Fibroblast of the aortic adventitia (primary cell): ENCODE data around the gene DYNLT1. TPM values are rescaled to one million over a fixed set of nuclear protein-coding genes. Genes with fewer than 3 reads are reported as not detected.
A peak's percentile ranks its signal among the peaks of the same experiment; 100 is the strongest.
"Not testable (repeated sequence)": the region's sequence is repeated elsewhere in the genome, so short reads cannot be mapped to it uniquely, and the experiment has no call there.

Source experiments
- DNase-seq: peaks from one replicate; pipeline ENCODE4 v3.0.0-alpha.2; 2010; ENCODE audit warnings: low read depth
- H3K4me3 ChIP-seq: 2 replicates; pipeline ENCODE4 v1.5.1; 2011; ENCODE audit warnings: low read depth, mild to moderate bottlenecking, control low read depth, low read length, moderate library complexity
- total RNA-seq: library from RNA; depleted of rRNA; stranded (reverse); fragments of >200 nt; gene quantifications from 2 replicates; pipeline ENCODE4 v1.2.3, GENCODE V29; 2012; ENCODE audit warnings: low replicate concordance
- TF ChIP-seq, protein P1 (sequence below): IDR thresholded peaks from 2 replicates; pipeline ENCODE4 v1.5.1; 2011; ENCODE audit warnings: mild to moderate bottlenecking, low read length, control low read depth, inconsistent platforms; ENCODE audit not compliant: insufficient read depth

DYNLT1 gene
- total RNA-seq, 1 donor: 138 TPM

DNA sequence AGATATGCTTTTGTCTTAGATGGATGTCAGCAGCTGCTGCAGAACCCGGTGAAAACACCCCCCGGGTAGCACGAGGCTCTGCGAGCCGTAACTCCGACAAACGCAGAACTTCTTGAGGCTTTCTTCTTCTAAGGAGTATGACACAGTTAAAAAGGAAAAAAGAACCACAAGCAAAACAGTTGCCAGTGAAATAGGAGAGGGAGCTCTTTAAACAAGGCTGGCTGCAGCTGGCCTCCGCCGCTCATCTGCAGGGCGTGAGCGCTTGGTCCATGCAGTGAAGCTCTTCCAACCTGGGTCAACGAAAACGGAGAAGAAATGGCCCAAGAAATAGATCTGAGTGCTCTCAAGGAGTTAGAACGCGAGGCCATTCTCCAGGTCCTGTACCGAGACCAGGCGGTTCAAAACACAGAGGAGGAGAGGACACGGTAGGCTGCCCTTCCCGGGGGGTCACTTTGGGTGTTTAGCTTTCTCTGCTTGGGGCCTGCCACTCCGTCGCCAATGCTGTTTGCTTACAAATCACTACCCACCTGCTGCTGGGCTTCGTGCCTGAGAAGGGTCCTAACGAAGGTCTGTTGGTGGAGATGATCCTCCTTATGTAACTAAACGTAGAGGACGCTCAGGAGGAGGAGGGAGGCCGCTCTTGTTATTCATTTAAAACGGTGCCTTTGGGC lies 18.5 kb upstream of the DYNLT1 start:
- peak overlapping the region; percentile 28 for H3K4me3 ChIP-seq
- peak; percentile 88 for DNase-seq
- TF ChIP-seq, protein P1, sequence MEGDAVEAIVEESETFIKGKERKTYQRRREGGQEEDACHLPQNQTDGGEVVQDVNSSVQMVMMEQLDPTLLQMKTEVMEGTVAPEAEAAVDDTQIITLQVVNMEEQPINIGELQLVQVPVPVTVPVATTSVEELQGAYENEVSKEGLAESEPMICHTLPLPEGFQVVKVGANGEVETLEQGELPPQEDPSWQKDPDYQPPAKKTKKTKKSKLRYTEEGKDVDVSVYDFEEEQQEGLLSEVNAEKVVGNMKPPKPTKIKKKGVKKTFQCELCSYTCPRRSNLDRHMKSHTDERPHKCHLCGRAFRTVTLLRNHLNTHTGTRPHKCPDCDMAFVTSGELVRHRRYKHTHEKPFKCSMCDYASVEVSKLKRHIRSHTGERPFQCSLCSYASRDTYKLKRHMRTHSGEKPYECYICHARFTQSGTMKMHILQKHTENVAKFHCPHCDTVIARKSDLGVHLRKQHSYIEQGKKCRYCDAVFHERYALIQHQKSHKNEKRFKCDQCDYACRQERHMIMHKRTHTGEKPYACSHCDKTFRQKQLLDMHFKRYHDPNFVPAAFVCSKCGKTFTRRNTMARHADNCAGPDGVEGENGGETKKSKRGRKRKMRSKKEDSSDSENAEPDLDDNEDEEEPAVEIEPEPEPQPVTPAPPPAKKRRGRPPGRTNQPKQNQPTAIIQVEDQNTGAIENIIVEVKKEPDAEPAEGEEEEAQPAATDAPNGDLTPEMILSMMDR: no peak

DNA sequence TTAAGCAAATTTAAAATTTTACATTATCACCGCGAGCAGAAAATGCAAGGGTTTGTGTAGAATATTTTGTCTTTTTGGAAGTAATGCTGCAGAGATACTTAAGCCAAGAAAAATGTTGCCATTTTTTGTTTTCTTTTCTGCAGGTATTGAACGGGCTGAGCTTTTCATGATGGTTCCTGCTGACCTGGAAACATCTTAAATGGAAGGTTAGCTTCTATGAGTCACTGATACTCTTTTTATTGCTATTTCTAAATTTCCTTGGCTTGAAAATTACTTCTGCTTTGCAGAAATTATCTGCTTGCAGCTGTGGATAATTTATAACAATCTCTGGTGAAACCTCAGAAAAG lies 18.0 kb upstream of the DYNLT1 start:
- DNase-seq: no peak
- TF ChIP-seq, protein P1: no peak
- peak overlapping the region; percentile 28 for H3K4me3 ChIP-seq

DNA sequence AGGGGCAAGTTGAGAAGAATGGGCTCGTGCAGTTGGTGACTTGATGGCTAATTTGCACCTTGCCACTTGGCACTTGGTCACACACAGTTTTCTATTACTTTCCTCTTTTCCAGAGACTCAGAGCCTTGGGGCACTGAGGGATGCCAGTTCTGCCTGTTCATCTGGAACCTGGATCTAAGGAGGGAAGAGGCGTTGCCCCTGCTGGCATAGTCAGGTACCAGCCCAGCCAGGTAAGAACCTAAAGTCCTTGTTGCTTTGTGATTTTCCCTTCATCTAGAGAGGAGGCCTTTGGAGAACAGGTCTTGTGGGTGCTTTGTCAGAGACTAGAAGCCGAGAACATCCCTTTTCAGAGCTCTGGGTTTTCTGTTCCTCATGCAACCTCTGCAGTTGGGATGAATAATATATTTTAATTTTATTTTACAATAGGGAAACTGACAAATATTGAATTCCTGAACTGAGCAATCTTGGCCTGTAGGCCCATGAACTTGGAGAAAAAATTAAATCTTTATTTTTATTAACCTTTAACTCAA lies 16.7 kb upstream of the DYNLT1 start:
- TF ChIP-seq, protein P1: no peak
- H3K4me3 ChIP-seq: no peak overlapping the region
- DNase-seq: no peak

GRCh38 chr6:158660333-158660754 lies 15.8 kb upstream of the DYNLT1 start:
- TF ChIP-seq, protein P1: peak; percentile 56
- no peak overlapping the region for H3K4me3 ChIP-seq
- no peak for DNase-seq

DNA sequence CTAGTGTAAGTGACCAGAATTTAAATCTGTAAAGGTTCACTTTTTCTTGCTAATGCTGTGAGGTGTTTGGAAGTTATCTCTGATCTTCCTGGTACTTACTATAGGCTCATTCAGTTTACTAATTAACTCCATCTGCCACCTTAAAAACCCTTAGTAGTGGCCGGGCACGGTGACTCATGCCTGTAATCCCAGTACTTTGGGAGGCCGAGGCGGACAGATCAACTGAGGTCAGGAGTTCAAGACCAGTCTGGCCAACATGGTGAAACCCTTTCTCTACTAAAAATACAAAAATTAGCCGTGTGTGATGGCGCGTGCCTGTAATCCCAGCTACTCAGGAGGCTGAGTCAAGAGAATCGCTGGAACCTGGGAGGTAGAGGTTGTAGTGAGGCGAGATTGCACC lies 12.4 kb upstream of the DYNLT1 start:
- not testable (repeated sequence) for H3K4me3 ChIP-seq
- peak; percentile 51 for DNase-seq

DNA sequence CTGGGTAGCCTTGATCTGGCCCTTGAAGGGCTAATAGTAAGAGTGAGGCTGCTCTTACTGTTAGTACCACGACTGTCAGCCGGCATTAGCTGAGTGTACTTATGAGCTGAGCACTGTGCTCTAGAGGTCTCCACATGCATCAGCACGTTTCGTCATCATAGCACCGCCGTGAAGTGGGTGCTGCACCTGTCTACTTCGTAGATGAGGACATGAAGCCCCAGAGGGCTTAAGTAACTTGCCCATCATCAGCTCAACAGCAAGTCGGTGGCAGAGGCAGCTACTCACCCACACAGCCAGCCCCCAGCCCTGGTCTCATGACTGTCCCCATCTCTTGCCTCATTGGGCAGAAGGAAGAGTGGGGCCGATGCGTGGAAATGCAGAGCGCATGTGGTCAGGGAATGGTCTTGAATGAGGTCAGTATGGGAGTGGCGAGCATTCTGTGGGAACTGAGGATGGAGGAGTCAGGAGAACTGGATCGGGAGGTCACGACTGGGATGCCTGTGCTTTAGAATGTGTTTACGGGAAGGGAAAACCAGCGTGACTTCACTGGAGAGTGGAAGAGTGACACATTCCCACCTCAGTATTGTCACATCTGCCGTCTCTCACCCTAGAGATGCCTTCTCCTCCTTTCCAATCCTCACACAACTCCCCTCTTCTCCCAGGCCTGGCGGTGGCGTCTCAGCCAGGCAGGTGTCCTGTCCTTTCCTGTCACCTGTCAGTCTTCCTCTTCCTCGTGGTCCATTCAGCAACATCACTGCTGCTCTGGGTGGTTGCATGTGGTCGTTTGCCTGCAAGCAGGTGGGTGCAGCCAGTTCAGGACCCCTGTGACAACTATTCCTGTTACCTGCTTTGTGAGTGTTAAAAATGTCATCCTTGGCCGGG lies 11.3 kb upstream of the DYNLT1 start:
- TF ChIP-seq, protein P1: no peak
- no peak overlapping the region for H3K4me3 ChIP-seq
- no peak for DNase-seq

GRCh38 chr6:158654960-158655489 lies 10.5 kb upstream of the DYNLT1 start:
- TF ChIP-seq, protein P1: no peak
- H3K4me3 ChIP-seq: no peak overlapping the region
- peak; percentile 60 for DNase-seq
